Uterus (tissue), 4 donors: ENCODE measurements around the gene CIITA. TPM values are rescaled to one million over a fixed set of nuclear protein-coding genes. Genes with fewer than 3 reads are reported as not detected.
"Not testable (repeated sequence)": the region's sequence is repeated elsewhere in the genome, so short reads cannot be mapped to it uniquely, and the experiment has no call there.

Experiments
- DNase-seq, 2 donors: peaks; one replicate each; pipeline ENCODE4 v3.0.0-alpha.2; 2019 to 2020
- H3K27ac ChIP-seq, 2 donors: fragments of 200-600 bp; sonication (generic); 1 replicate in 1 of 2; 2 replicates in 1 of 2; pipeline ENCODE4 v1.5.1; 2016 to 2018
- H3K27me3 ChIP-seq, 2 donors: fragments of 200-600 bp; sonication (generic); one replicate each; pipeline ENCODE4 v1.5.1; 2018 to 2019; ENCODE audit warnings: control low read depth in 1 of 2
- H3K36me3 ChIP-seq, 2 donors: fragments of 200-600 bp; sonication (generic); one replicate each; pipeline ENCODE4 v1.5.1; 2019; ENCODE audit warnings: control low read depth in 1 of 2
- H3K4me1 ChIP-seq, 2 donors: fragments of 200-600 bp; sonication (generic); one replicate each; pipeline ENCODE4 v1.5.1; 2018 to 2019; ENCODE audit warnings: control low read depth in 1 of 2
- H3K4me3 ChIP-seq, 2 donors: fragments of 200-600 bp; sonication (generic); 1 replicate in 1 of 2; 2 replicates in 1 of 2; pipeline ENCODE4 v1.5.1; 2018 to 2019; ENCODE audit warnings: mild to moderate bottlenecking in 1 of 2
- H3K9me3 ChIP-seq, 2 donors: fragments of 200-600 bp; sonication (generic); one replicate each; pipeline ENCODE4 v1.5.1; 2019; ENCODE audit warnings: control low read depth in 1 of 2
- POLR2A ChIP-seq, 2 donors: fragments of 450-650 bp; IDR thresholded peaks; one replicate each; pipeline ENCODE4 v1.6.1; 2016; ENCODE audit warnings: antibody characterized with exemption in 2 of 2, mild to moderate bottlenecking in 1 of 2, moderate library complexity in 1 of 2
- intact Hi-C: fragments of 100-400 bp; cut with DNase I; formaldehyde crosslinking; loops from one replicate; pipeline ENCODE4 v1.15.1; 2023; ENCODE audit warnings: low total_unique reads
- total RNA-seq, 4 donors: library from RNA; depleted of rRNA in 3 of 4; stranded (reverse); fragments of >200 nt in 3 of 4; gene quantifications; one replicate each; pipeline versions ENCODE4 v1.1.0 to v1.2.4, GENCODE V29; 2014 to 2023
- TF ChIP-seq, protein P1 (sequence below), 4 experiments: fragments of 200-600 bp in 2 of 4; fragments of 450-650 bp in 2 of 4; sonication (generic) in 2 of 4; IDR thresholded peaks; one replicate each; pipeline ENCODE4 v1.5.1; 2016 to 2019; ENCODE audit warnings: antibody characterized with exemption in 4 of 4, mild to moderate bottlenecking in 2 of 4, moderate library complexity in 1 of 4
- donor health status: DM: yes; HTN: yes; CAD: no.

CIITA gene
- total RNA-seq, 4 donors from 2014 or later: 7.1 to 48.3 (median 18.8) TPM

DNA sequence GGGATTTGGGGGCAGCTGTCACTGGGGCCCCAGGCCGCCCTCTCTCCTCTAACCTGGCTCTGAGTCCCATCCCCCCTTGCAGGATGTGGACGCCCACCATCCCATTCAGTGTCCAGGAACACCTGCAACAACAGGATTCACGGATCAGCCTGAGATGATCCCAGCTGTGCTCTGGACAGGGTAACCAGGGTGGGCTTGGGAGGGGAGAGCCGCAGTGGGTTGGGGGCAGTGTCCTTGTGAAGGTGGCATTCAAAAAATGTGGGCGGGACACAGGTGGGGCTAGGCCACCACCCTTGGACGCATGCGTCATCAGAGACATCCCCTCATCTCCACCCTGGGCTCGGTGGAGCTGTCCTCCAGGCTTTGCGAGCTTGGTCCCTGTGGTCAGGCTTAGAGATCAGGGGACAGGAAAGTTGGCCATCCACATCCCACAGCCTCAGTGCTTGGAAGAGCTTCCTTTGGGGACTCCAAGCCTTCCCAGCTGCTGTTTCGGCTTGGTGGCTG is 46.2 kb downstream of the CIITA start:
- no peak for DNase-seq
- Histone ChIP-seq H3K36me3 (no peaks in the 10 kb centered on the region), H3K27ac (no peak overlapping the region), H3K27me3 (no peaks in the 10 kb centered on the region), H3K4me1 (peaks cover 4 to 6% of the 10 kb centered on the region in 2 donors), H3K9me3 (no peaks in the 10 kb centered on the region), H3K4me3 (no peak overlapping the region)
- intact Hi-C loops: loop anchor here (10.0 kb wide), 1 partner anchor 408 kb away; no protein-coding TSS in a partner anchor
- no peak for TF ChIP-seq POLR2A (IDR thresholded peaks at IDR 0.05)
- TF ChIP-seq, protein P1, sequence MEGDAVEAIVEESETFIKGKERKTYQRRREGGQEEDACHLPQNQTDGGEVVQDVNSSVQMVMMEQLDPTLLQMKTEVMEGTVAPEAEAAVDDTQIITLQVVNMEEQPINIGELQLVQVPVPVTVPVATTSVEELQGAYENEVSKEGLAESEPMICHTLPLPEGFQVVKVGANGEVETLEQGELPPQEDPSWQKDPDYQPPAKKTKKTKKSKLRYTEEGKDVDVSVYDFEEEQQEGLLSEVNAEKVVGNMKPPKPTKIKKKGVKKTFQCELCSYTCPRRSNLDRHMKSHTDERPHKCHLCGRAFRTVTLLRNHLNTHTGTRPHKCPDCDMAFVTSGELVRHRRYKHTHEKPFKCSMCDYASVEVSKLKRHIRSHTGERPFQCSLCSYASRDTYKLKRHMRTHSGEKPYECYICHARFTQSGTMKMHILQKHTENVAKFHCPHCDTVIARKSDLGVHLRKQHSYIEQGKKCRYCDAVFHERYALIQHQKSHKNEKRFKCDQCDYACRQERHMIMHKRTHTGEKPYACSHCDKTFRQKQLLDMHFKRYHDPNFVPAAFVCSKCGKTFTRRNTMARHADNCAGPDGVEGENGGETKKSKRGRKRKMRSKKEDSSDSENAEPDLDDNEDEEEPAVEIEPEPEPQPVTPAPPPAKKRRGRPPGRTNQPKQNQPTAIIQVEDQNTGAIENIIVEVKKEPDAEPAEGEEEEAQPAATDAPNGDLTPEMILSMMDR (IDR thresholded peaks at IDR 0.05): no peak

DNA sequence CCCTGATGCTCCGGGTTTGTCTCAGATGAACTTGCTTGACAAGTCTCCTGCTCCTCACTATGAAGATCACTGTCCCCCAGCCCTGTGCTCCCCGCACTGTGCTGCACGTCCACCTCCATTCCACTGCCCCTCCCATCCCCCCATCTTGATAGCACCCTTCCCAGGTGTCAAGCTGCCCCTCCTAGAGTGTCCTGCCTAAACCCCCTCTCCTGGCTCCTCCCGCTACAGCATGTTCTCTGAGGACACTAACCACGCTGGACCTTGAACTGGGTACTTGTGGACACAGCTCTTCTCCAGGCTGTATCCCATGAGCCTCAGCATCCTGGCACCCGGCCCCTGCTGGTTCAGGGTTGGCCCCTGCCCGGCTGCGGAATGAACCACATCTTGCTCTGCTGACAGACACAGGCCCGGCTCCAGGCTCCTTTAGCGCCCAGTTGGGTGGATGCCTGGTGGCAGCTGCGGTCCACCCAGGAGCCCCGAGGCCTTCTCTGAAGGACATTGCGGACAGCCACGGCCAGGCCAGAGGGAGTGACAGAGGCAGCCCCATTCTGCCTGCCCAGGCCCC is 46.7 kb downstream of the CIITA start:
- TF ChIP-seq, protein P1 (IDR thresholded peaks at IDR 0.05): no peak
- no peak for TF ChIP-seq POLR2A (IDR thresholded peaks at IDR 0.05)
- Histone ChIP-seq H3K27ac (no peak overlapping the region), H3K9me3 (no peaks in the 10 kb centered on the region), H3K27me3 (no peaks in the 10 kb centered on the region), H3K4me3 (no peak overlapping the region), H3K4me1 (peaks cover 0 to 6% of the 10 kb centered on the region in 2 donors), H3K36me3 (no peaks in the 10 kb centered on the region)
- intact Hi-C loops: loop anchor here (10.0 kb wide), 1 partner anchor 409 kb away; no protein-coding TSS in a partner anchor
- DNase-seq: no peak

- not testable (repeated sequence) for H3K9me3 ChIP-seq, DNase-seq, H3K4me1 ChIP-seq, H3K27me3 ChIP-seq, H3K36me3 ChIP-seq, H3K4me3 ChIP-seq, H3K27ac ChIP-seq
- intact Hi-C loops: loop anchor here (10.0 kb wide), 1 partner anchor 410 kb away; no protein-coding TSS in a partner anchor
These were observed 48.3 kb downstream of the CIITA start for GRCh38 chr16:10925285-10925684.

- no peak for DNase-seq
- TF ChIP-seq, protein P1 (IDR thresholded peaks at IDR 0.05): no peak
- no peak for TF ChIP-seq POLR2A (IDR thresholded peaks at IDR 0.05)
- H3K27me3 ChIP-seq: no peaks in the 10 kb centered on the region
- H3K27ac ChIP-seq: no peak overlapping the region
- H3K9me3 ChIP-seq: no peaks in the 10 kb centered on the region
- no peak overlapping the region for H3K4me3 ChIP-seq
- intact Hi-C loops: loop anchor here (10.0 kb wide), 1 partner anchor 411 kb away; no protein-coding TSS in a partner anchor
- H3K36me3 ChIP-seq: no peaks in the 10 kb centered on the region
- H3K4me1 ChIP-seq: peaks cover 0 to 6% of the 10 kb centered on the region in 2 donors
These were observed 49.1 kb downstream of the CIITA start for GRCh38 chr16:10926094-10926493.

DNA sequence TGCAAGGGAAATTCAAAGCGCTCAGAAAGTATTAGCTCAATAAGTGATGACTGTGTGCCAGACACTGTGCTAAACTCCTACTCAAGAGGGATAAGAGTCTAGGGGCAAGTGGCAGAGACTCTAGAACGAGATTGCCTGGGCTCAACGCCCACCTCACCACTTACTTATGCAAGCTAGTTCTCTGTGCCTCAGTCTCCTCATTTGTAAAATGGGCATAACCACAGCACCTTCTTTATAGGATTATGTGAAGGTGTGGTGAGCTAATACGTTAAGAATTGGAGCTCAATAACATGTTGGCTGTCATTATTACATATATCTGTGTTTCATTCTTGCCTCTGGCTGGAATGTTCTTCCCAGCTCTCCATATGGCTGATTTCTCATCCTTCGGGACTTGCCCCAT is 49.9 kb downstream of the CIITA start:
- intact Hi-C loops: loop anchor here (10.0 kb wide), 1 partner anchor 412 kb away; no protein-coding TSS in a partner anchor
- Histone ChIP-seq H3K27ac (no peak overlapping the region), H3K9me3 (no peaks in the 10 kb centered on the region), H3K27me3 (no peaks in the 10 kb centered on the region), H3K4me1 (peaks cover 0 to 6% of the 10 kb centered on the region in 2 donors), H3K36me3 (no peaks in the 10 kb centered on the region), H3K4me3 (no peak overlapping the region)
- no peak for DNase-seq
- no peak for TF ChIP-seq POLR2A (IDR thresholded peaks at IDR 0.05)
- TF ChIP-seq, protein P1 (IDR thresholded peaks at IDR 0.05): no peak
